ENCODE results near the gene RAP2A.

The RAP2A gene

GRCh38 chr13:97433727-97434396 is at the start of gene RAP2A:
Gene RAP2A (plus strand): TSS chr13:97434169. CDS start chr13:97434471, 302 bp downstream.
- DNase-seq (ENCODE audit: low read depth), result peak; percentile 80

- DNase-seq (ENCODE audit: low read depth), result no peak
Measured at GRCh38 chr13:97384371-97384770, 49.6 kb upstream of the RAP2A start.

- no peak for DNase-seq (ENCODE audit: low read depth)
Measured at GRCh38 chr13:97385146-97385545, 48.8 kb upstream of the RAP2A start.

GRCh38 chr13:97385854-97386253 is 48.1 kb upstream of the RAP2A start:
- DNase-seq (ENCODE audit: low read depth), result no peak

GRCh38 chr13:97386801-97387484 is 47.0 kb upstream of the RAP2A start:
- no peak for DNase-seq (ENCODE audit: low read depth)

GRCh38 chr13:97387485-97387839 is 46.5 kb upstream of the RAP2A start:
- no peak for DNase-seq (ENCODE audit: low read depth)

- no peak for DNase-seq (ENCODE audit: low read depth)
Measured at GRCh38 chr13:97387890-97388289, 46.1 kb upstream of the RAP2A start.

GRCh38 chr13:97388373-97388772 is 45.6 kb upstream of the RAP2A start:
- DNase-seq (ENCODE audit: low read depth), result no peak

- DNase-seq (ENCODE audit: low read depth), result no peak
Measured at GRCh38 chr13:97390941-97391600, 42.9 kb upstream of the RAP2A start.

- DNase-seq (ENCODE audit: low read depth), result no peak
Measured at GRCh38 chr13:97392020-97392419, 41.9 kb upstream of the RAP2A start.

GRCh38 chr13:97394542-97394941 is 39.4 kb upstream of the RAP2A start:
- no peak for DNase-seq (ENCODE audit: low read depth)

- DNase-seq (ENCODE audit: low read depth), result no peak
Measured at GRCh38 chr13:97395447-97396136, 38.4 kb upstream of the RAP2A start.

- no peak for DNase-seq (ENCODE audit: low read depth)
Measured at GRCh38 chr13:97397267-97397666, 36.7 kb upstream of the RAP2A start.

GRCh38 chr13:97401421-97401820 is 32.5 kb upstream of the RAP2A start:
- no peak for DNase-seq (ENCODE audit: low read depth)

- no peak for DNase-seq (ENCODE audit: low read depth)
Measured at GRCh38 chr13:97403893-97404750, 29.8 kb upstream of the RAP2A start.

GRCh38 chr13:97407540-97407939 is 26.4 kb upstream of the RAP2A start:
- no peak for DNase-seq (ENCODE audit: low read depth)

GRCh38 chr13:97408938-97409337 is 25.0 kb upstream of the RAP2A start:
- DNase-seq (ENCODE audit: low read depth), result no peak

- no peak for DNase-seq (ENCODE audit: low read depth)
Measured at GRCh38 chr13:97411984-97412383, 22.0 kb upstream of the RAP2A start.

GRCh38 chr13:97413694-97414093 is 20.3 kb upstream of the RAP2A start:
- DNase-seq (ENCODE audit: low read depth), result no peak

GRCh38 chr13:97414392-97414791 is 19.6 kb upstream of the RAP2A start:
- DNase-seq (ENCODE audit: low read depth), result no peak

- no peak for DNase-seq (ENCODE audit: low read depth)
Measured at GRCh38 chr13:97417698-97418097, 16.3 kb upstream of the RAP2A start.
